ENCODE measurements around the gene SLC12A8.

Gene SLC12A8

DNA sequence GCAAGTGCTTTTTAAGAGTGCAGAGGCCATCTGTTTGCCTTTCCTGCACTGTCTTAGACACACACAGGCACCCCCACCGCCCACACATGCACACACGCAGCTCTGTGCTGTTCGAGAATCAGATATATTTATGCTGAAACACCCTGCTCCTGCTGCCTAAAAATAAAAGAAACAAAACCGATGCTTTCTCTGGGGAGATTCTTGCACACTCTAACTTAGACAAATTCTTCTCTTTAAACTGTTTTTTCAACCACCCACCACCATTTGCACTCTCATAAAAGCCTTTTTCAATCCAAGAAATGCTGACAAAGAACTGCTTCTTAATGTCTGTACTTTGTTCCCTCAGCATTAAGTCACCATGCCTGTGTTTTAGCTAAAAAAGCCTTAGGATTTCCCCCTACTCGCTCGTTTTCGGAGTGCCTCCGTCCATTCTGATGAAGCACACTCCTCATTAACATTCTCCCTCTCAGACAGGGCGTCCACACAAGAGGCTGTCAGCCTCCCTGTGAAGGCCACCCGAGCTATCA lies 26.2 kb downstream of the SLC12A8 start:
- DNase-seq: no peak

DNA sequence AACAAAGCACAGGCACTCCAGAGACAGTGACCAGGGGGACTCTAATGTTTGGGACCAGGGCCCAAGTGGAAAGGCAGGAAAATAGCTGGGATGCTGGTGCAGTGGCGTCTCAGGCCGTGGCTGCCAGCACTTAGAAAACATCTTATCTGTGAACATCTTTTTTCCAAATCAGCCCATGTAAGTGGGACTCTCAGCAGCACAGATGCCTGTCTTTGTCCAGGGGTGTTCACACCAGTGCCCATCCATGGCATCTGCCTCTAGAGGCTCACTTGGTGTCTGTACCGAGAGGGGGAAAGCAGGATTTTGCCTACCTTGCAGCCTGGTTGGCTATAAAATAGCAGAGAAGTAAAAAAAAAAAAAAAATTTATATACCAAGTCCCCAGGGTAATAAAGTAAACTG lies 26.7 kb downstream of the SLC12A8 start:
- DNase-seq: no peak

DNA sequence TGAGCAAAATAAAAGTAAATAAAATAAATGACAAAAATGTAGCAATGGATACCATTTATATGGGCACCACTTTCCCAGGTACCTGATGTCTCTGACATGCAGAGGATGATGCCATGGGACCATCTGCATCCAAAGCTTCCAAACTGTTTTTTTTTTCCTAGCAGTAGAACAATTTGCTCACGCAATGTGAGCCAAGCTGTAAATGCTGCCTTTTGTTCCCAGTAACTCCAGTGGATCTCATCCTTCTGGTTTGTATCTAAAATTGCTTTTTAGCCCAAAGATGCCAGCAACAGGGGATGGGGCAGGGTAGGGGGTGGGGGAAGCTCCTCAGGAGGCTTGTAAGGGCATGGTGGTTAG lies 32.7 kb downstream of the SLC12A8 start:
- no peak for DNase-seq

- DNase-seq: no peak
These were observed 33.2 kb downstream of the SLC12A8 start for GRCh38 chr3:125179143-125179883.

GRCh38 chr3:125177746-125178145 lies 34.8 kb downstream of the SLC12A8 start:
- no peak for DNase-seq

- no peak for DNase-seq
These were observed 37.1 kb downstream of the SLC12A8 start for GRCh38 chr3:125175295-125176078.

GRCh38 chr3:125172346-125172745 lies 40.2 kb downstream of the SLC12A8 start:
- no peak for DNase-seq

GRCh38 chr3:125168711-125169393 lies 43.7 kb downstream of the SLC12A8 start:
- DNase-seq: no peak

- DNase-seq: no peak
These were observed 45.9 kb downstream of the SLC12A8 start for GRCh38 chr3:125166599-125167136.

DNA sequence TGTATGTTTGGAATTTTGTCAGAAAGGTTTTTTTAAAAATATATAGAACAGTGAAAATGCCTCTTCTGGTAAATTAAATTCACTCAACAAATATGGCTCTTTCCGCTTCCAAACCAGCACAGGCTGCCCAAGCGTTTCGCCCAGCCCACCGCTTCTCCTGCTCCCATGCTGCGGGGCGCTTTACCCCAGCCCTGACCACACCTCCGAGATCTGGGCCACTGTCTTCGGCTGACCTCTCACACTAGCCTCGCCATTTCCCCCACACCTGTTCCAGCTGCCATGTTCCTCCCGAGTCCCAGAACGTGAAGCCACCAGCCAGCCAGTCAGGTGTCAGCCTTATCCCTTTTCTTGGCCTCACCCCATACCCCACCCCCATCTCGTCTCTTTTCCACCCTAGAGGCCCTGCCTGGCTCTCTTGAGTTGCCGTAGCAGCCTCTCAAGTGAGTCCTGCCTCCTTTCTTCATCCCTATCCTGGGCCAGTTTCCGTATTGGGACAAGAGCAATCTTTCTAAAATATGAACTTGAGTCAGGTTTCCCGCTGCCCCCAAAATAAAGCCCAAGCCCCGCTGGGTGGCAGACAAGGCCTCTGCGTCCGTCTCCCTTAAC lies 46.5 kb downstream of the SLC12A8 start:
- DNase-seq: no peak

- no peak for DNase-seq
These were observed 47.2 kb downstream of the SLC12A8 start for GRCh38 chr3:125165189-125165947.

GRCh38 chr3:125163739-125164601 lies 48.6 kb downstream of the SLC12A8 start:
- no peak for DNase-seq

DNA sequence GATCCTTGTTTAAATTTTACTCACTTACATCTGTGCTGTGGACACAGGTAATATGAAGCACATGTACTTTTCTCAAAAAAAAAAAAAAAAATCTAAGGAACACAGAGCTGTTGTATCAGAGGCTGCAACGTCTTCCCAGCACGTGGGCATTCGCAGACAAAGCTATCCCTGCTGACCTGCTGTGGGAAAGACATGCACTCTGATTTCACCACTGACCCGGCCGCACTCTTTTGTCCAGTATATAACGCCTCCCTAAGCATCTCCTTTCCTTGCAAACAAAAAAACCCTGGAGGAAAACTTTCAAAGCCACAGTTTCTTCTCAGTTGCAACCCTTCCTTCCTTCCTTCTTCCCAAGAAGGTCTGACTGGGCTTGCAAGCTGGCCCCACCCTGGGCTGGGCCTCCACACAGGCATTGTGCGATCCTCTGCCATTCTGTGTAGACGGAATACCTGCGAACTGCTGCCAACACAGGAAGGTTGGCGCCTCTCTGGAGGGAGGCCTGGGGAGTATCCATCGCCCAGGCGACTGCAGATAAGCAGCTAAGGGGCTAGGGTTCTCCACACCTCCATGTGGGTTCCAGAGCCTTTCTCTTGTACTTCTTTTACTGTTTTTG lies 50.8 kb downstream of the SLC12A8 start:
- no peak for DNase-seq

DNA sequence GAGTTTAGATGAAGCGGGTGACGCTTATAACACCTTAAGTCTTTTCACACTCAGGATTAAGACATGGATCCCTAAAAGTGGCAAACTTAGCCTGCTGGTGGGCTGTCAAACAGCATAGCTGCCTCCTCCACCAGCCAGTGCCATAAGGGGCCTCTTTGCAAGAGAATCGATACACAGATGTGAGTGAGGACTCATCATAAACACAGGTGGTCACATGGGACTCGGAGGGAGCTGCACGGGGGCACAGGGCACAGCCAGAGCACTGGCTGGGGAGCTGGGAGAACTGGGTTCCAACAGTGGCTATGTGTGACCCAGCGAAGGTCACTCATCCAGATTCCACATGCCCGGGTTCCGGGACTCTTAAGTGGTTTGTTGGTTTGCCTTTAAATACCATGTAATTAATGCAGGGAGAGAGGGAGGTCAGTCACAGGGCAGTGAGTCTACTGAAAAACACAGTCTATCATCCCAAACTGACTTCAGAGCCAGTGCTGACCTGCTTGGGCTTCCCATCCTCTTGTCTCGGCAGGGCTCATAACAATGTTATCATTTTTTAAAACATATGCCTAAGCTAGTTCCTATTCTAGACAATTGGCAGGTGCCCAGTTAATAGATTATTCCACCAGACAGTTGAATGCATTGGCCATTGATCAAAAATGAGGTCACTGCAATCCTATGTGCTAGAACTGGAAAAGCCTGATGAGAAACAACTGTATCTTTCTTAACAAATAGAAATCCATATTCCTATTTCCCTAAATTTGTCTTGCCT lies 51.8 kb downstream of the SLC12A8 start:
- no peak for DNase-seq

GRCh38 chr3:125157183-125157582 lies 55.4 kb downstream of the SLC12A8 start:
- DNase-seq: no peak

GRCh38 chr3:125156456-125156855 lies 56.1 kb downstream of the SLC12A8 start:
- no peak for DNase-seq

GRCh38 chr3:125154800-125155269 lies 57.7 kb downstream of the SLC12A8 start:
- DNase-seq: no peak

- DNase-seq: no peak
These were observed 58.4 kb downstream of the SLC12A8 start for GRCh38 chr3:125154110-125154509.

DNA sequence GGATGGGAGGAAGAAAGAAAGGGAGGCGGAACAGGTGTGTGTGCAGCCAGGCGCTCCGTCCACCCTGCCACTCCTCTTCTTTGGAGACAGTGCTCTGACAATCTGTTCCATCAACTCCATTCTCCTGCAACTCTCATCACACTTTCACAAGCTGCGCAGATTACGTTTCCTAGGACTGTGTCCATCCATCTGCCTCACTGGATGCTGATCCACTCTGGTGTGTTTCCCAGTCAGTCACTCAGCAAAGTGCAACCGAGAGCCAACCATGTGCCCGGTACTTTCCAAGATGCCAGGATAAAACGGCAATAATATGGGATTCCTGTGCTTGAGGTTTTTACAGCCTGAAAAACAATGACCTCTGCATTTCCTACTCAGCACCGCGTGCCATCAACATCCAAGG lies 59.6 kb downstream of the SLC12A8 start:
- DNase-seq: no peak

GRCh38 chr3:125151916-125152315 lies 60.6 kb downstream of the SLC12A8 start:
- no peak for DNase-seq
